Epithelial cell of esophagus (primary cell): ENCODE measurements around the gene SF1.

Experiments used
- DNase-seq: peaks from one replicate; pipeline ENCODE4 v3.0.0; 2010; ENCODE audit warnings: low read depth
- H3K4me3 ChIP-seq: 2 replicates; pipeline ENCODE4 v1.5.1; 2011; ENCODE audit warnings: mild to moderate bottlenecking, low read length, control low read depth
- TF ChIP-seq, protein P1 (sequence below): IDR thresholded peaks from 2 replicates; pipeline ENCODE4 v1.5.1; 2011; ENCODE audit warnings: low read depth, mild to moderate bottlenecking, low read length, control low read depth, inconsistent platforms; ENCODE audit not compliant: insufficient read depth; ENCODE audit errors: missing control alignments

Gene SF1

DNA sequence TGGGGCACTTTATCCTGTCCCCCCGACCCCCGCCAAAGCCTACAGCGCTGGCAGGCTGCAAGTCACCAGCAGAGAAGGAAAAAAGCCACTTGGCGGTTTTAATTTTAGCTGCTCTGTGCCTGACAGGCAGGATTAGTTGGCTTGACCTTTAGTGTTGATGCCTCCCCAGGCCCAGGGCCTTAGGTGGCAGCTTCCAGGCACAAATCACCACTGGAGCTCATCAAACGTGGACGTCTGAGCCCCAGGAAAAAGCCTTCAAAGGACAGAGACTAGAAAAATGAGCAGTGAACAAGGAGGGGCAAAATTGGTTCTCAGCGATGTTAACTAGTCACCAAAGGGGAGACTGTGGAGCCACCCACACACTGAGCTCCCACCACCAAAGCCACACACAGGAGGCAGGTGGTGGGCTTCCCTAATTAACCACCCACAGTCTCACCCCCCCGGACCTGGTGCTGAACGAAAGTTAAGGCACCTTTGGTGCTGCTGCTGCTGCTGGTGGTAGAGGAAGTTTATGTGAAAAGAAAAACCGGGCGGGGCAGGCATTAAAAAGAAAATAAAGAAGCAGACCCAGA is 14.2 kb downstream of the SF1 start:
- TF ChIP-seq, protein P1, sequence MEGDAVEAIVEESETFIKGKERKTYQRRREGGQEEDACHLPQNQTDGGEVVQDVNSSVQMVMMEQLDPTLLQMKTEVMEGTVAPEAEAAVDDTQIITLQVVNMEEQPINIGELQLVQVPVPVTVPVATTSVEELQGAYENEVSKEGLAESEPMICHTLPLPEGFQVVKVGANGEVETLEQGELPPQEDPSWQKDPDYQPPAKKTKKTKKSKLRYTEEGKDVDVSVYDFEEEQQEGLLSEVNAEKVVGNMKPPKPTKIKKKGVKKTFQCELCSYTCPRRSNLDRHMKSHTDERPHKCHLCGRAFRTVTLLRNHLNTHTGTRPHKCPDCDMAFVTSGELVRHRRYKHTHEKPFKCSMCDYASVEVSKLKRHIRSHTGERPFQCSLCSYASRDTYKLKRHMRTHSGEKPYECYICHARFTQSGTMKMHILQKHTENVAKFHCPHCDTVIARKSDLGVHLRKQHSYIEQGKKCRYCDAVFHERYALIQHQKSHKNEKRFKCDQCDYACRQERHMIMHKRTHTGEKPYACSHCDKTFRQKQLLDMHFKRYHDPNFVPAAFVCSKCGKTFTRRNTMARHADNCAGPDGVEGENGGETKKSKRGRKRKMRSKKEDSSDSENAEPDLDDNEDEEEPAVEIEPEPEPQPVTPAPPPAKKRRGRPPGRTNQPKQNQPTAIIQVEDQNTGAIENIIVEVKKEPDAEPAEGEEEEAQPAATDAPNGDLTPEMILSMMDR = no peak
- no peak for DNase-seq
- H3K4me3 ChIP-seq = no peak overlapping the region

DNA sequence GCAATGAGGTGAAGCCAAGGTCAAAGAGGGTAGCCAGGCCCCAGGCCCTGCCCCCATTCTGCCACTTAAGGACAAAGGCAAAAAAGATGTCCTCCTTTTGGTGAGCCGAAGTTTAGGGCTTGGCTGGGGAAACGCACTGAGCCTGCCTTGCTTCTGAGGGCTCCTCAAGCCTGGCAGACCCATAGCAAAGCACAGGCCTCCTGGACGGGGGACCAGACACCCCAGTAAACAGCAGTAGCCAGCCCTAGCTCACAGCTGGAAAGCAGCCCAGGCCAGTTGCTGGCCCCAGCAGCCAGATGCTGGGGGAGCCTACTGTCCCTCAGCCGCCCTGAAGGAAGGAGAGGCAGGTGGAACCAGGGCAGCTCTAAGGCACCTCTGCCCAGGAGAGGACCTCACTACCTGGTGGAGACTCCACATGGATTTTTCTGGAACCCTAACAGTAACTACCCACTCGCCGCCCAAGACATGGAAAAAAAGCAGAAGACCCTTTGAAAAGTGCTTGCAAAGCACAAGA is 14.8 kb downstream of the SF1 start:
- H3K4me3 ChIP-seq = no peak overlapping the region
- DNase-seq = no peak
- TF ChIP-seq, protein P1 = no peak

DNA sequence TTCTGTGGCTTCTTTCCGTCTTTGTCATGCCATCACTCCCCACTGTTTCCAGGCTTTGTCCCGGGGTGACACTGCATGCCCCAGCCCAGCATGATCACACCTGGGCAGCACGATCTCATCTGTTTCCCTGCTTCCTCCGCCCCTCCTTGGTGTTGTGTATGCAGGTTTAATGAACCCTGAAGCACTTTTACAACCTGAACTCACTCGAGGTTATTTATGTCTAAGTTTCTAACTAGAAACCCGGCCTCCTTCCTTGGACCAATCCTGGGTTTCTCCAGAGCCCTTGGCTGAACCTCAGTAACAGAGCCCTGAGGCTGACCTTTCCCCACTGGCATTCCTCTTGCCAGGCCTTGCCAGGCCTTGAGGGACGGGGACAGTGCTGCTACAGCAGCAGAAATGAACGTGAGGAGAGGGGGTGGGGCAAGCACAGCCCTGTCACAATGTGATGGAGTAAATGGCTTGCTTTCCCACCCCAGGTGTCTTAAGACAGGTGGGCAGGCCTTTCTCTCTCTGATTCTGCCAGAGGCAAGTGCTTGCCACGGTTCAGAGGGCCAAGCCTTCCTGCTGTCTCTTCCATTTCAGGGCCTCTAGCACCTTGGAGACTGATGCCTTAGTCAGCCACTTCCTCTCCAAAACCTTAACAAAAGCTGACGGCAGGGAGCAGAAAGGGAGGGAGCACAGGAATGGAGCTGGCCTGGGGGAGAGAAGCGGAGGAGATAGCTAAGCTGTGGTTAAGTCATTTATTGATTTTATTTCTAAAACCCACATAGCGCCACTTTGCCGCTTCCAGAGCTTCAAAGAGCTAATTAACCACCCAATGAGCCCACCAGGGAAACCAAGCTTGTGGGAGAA is 15.4 kb downstream of the SF1 start:
- TF ChIP-seq, protein P1 = no peak
- H3K4me3 ChIP-seq = no peak overlapping the region
- peak; percentile 78 for DNase-seq

DNA sequence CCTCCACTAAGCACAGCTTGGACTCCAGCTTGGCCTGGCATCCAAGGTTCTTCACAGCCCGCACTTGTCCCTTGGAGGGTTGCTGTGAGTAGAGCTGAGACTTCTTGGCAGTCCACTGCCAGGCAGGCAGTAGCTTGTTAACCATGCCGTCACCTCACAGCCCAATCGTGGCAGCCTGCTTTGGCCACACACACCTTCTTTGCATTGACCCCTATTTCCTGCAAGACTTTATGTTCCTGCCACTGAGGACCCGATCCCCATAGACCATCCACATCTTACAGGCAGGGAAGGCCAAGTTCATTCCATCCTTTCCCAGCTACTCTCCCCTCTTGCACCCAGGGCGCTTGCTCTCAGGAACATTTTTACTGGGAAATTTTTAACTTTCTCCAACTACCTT is 16.1 kb downstream of the SF1 start:
- TF ChIP-seq, protein P1 = no peak
- peak; percentile 62 for DNase-seq
- no peak overlapping the region for H3K4me3 ChIP-seq

DNA sequence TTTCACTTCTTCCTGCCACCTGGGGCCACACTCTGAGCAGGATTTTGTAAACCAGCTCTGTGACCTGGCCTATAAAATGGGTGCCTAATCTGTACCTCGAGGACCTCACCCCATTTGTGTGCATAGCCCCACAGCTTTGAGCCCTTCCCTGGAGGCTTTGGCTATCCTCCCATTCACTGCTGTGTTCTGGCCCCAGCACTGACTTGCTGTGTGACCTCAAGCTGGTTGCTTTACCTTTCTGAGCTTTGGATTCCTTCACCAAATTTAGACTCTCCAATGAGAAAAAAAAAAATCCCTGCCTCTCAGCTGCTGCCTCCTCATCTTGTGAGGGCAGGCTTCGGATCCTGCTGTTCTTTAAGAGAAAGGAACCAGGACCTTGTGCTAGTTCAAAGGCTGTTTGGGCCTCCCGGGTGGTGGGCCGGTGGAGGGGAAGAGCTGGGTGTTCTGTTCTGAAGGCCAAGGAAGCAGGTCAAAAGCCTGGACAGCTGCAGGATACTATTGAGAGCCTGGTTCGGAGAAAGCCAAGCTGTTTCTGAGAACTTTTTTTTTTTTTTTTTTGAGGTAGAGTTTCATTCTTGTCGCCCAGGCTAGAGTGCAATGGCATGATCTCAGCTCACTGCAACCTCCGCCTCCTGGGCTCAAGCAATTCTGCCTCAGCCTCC is 17.5 kb downstream of the SF1 start:
- no peak for DNase-seq
- H3K4me3 ChIP-seq = no peak overlapping the region
- TF ChIP-seq, protein P1 = no peak

DNA sequence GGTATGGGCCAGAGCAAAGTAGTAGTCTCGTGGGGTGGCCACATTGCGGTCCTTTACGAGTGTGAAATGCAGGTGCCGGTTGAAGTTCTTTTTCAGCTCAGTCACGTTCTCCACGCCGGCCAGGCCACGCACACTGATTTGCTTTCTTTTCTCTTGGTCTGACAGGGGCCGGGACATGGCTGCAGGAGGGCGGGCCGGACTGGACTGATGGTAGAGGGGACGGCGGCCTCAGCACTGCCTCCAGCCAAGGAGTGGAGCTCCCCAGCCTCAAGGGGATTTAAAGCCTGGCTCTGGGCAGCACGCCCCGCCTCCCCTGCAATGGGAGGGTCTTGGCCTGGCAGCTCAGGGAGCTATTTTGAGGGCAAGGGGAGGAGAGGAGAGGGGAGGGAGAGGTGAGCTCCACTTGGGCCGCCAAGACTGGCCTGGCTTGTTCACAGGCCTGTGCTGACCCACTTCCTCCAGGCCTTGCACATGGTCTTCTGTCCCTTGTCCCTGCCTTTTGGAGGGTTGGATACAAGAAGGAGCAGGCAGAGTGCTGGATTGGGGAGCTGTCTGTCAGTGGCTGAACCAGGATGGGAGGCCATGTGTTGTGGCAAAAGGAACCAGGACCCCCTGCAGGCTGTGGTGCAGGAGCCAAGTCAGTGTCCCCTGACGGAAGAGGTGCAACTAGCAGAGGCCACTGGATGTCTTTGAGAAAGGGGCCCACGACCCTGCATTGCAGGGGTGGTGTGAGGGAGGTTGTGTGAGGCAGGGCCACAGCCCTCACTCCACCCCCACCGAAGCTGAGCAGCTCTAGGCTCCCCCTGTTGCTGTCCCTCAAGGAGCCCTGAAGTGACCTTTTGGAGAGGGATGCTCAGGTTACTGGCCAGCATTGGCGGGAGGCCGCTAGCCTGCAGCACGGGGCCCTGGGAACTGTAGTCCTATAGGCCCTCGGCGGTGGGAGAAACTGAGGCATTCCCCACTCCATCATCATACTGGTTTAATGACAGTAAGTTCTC is 18.3 kb downstream of the SF1 start, which contains the start of gene PYGM:
Gene PYGM, minus strand, starts transcription at position 253 of the 998 bp plus-strand sequence. Its CDS starts 76 bp downstream, at position 177.
- H3K4me3 ChIP-seq = no peak within 1 kb of the TSS
- TF ChIP-seq, protein P1 = no peak
- no peak for DNase-seq
